DND-41 (cell line): ENCODE results near the gene NTM.
A peak's percentile ranks its signal among the peaks of the same experiment; 100 is the strongest.

Source experiments
- ATAC-seq: fragments of 200-7000 bp; cut with Tn5 transposase; 3 replicates; pipeline ENCODE4 v1.9.1; 2021; ENCODE audit warnings: low read depth; ENCODE audit not compliant: insufficient read depth
- DNase-seq: peaks from one replicate; pipeline ENCODE4 v3.0.0-alpha.2; 2020
- H2AFZ ChIP-seq: 2 replicates; pipeline ENCODE4 v1.6.0; 2012; ENCODE audit warnings: low read depth, low read length
- H3K27ac ChIP-seq: 2 replicates; pipeline ENCODE4 v1.5.1; 2012; ENCODE audit warnings: low read length, inconsistent platforms
- H3K27me3 ChIP-seq: fragments of 200-600 bp; sonication (generic); 2 replicates; pipeline ENCODE4 v1.6.0; 2012; ENCODE audit warnings: low read length, mild to moderate bottlenecking, inconsistent platforms; ENCODE audit not compliant: insufficient read depth, poor library complexity
- H3K36me3 ChIP-seq: 2 replicates; pipeline ENCODE4 v1.5.1; 2012; ENCODE audit warnings: low read length, inconsistent platforms; ENCODE audit not compliant: insufficient read depth
- H3K4me1 ChIP-seq: 2 replicates; pipeline ENCODE4 v1.5.1; 2012; ENCODE audit warnings: mild to moderate bottlenecking, low read length; ENCODE audit not compliant: insufficient read depth
- H3K4me2 ChIP-seq: 2 replicates; pipeline ENCODE4 v1.6.0; 2012; ENCODE audit warnings: mild to moderate bottlenecking, moderate library complexity, low read length, inconsistent platforms; ENCODE audit not compliant: insufficient read depth
- H3K4me3 ChIP-seq, 2 experiments: fragments of 200-600 bp in 1 of 2; shearing (Covaris generic) in 1 of 2; 2 replicates each; pipeline ENCODE4 v1.5.1; 2012 to 2016; ENCODE audit warnings: inconsistent platforms in 2 of 2, low read length in 2 of 2, mild to moderate bottlenecking in 2 of 2, low read depth in 1 of 2, moderate library complexity in 1 of 2
- H3K79me2 ChIP-seq: 2 replicates; pipeline ENCODE4 v1.6.0; 2012; ENCODE audit warnings: low read length, inconsistent platforms; ENCODE audit not compliant: insufficient read depth
- H3K9ac ChIP-seq: 2 replicates; pipeline ENCODE4 v1.6.0; 2012; ENCODE audit warnings: low read depth, mild to moderate bottlenecking, inconsistent platforms, low read length, moderate library complexity
- H3K9me3 ChIP-seq: 2 replicates; pipeline ENCODE4 v1.5.1; 2012; ENCODE audit warnings: low read length, moderate library complexity, mild to moderate bottlenecking, inconsistent platforms; ENCODE audit not compliant: insufficient read depth, severe bottlenecking
- H4K20me1 ChIP-seq: 2 replicates; pipeline ENCODE4 v1.6.0; 2012; ENCODE audit warnings: low read length; ENCODE audit not compliant: insufficient read depth
- EZH2 ChIP-seq: IDR thresholded peaks from 3 replicates; pipeline ENCODE4 v1.6.1; 2012; ENCODE audit warnings: borderline replicate concordance, low read depth, mild to moderate bottlenecking, moderate library complexity, low read length, inconsistent platforms; ENCODE audit not compliant: severe bottlenecking
- TF ChIP-seq, protein P1 (sequence below): IDR thresholded peaks from 2 replicates; pipeline ENCODE4 v1.5.1; 2012; ENCODE audit warnings: borderline replicate concordance, low read length, moderate library complexity, mild to moderate bottlenecking; ENCODE audit not compliant: poor library complexity, severe bottlenecking; ENCODE audit errors: extremely low read depth

Gene NTM

DNA sequence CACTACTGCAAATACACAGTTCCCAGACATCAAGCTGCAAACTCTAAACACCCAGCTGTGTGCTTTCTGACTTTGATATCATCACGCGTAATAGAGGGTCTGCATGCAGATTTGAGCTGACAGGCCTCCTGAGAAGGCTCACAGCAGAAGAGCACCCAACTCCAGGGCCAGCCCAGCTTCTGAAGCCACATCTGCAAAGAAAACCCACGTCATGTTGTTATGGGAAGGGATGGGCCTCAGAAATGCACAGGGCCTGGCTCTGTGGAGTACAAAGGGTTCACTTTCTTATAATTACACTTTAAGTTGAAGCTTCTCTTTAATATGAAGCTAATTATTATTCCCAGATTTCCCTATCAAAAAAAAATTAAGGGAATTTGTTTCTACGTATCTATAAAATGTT is 927.9 kb downstream of the NTM start:
- no peaks in the 10 kb centered on the region for H4K20me1 ChIP-seq
- no peaks in the 10 kb centered on the region for H3K36me3 ChIP-seq
- H3K9me3 ChIP-seq: no peaks in the 10 kb centered on the region
- ATAC-seq: no peak
- no peak overlapping the region for H3K4me2 ChIP-seq
- H3K4me1 ChIP-seq: no peaks in the 10 kb centered on the region
- DNase-seq: no peak
- no peak overlapping the region for H3K4me3 ChIP-seq
- no peak overlapping the region for H2AFZ ChIP-seq
- H3K9ac ChIP-seq: no peak overlapping the region
- TF ChIP-seq, protein P1, sequence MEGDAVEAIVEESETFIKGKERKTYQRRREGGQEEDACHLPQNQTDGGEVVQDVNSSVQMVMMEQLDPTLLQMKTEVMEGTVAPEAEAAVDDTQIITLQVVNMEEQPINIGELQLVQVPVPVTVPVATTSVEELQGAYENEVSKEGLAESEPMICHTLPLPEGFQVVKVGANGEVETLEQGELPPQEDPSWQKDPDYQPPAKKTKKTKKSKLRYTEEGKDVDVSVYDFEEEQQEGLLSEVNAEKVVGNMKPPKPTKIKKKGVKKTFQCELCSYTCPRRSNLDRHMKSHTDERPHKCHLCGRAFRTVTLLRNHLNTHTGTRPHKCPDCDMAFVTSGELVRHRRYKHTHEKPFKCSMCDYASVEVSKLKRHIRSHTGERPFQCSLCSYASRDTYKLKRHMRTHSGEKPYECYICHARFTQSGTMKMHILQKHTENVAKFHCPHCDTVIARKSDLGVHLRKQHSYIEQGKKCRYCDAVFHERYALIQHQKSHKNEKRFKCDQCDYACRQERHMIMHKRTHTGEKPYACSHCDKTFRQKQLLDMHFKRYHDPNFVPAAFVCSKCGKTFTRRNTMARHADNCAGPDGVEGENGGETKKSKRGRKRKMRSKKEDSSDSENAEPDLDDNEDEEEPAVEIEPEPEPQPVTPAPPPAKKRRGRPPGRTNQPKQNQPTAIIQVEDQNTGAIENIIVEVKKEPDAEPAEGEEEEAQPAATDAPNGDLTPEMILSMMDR: no peak
- TF ChIP-seq EZH2: no peak
- no peak overlapping the region for H3K27ac ChIP-seq
- H3K79me2 ChIP-seq: no peaks in the 10 kb centered on the region
- no peaks in the 10 kb centered on the region for H3K27me3 ChIP-seq

DNA sequence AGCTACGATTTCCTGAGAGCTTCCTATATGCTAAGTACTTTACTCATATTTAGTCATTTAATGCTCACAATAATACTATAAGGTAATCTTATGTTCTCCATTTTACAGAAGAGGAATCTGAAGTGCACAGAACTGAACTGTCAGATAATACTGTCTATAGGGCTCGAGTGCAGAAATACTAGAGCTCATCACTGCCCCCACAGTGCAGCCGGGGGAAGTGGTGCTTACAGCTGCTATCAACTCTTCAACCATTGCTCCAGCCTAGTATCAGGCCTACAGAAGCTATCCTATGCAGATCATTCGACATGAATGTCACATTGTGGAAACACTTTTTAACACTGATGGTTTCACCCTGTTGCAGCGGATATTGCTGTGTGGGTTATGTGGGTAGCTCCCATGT is 929.9 kb downstream of the NTM start:
- peak; percentile 70 for ATAC-seq
- peak; percentile 15 for DNase-seq
- Histone ChIP-seq H3K4me3 (no peak overlapping the region), H3K4me1 (no peaks in the 10 kb centered on the region), H3K9ac (no peak overlapping the region), H3K27me3 (no peaks in the 10 kb centered on the region), H3K79me2 (no peaks in the 10 kb centered on the region), H2AFZ (no peak overlapping the region), H4K20me1 (no peaks in the 10 kb centered on the region), H3K4me2 (no peak overlapping the region), H3K27ac (no peak overlapping the region), H3K36me3 (no peaks in the 10 kb centered on the region), H3K9me3 (no peaks in the 10 kb centered on the region)
- TF ChIP-seq, protein P1: peak; percentile 51
- no peak for TF ChIP-seq EZH2

DNA sequence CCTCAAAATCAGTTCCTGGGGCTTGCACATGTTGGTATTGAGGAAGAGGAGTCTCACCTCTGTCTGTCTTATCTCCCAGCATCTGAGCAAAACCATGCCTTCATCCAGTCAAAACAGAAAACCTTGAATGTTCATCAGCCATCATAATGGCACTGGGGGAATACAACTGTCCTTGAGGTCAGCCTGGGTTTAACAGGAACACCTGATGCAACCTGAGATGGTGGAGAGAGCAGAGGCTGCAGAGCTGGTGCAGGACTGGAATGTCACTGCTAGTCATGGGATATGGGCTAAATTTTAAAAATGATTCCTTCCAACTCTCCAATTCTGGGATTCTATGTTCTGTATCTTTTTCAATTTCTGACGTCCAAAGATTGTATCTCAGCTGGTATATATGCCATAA is 931.0 kb downstream of the NTM start:
- Histone ChIP-seq H3K4me2 (no peak overlapping the region), H3K9ac (no peak overlapping the region), H3K79me2 (no peaks in the 10 kb centered on the region), H3K4me3 (no peak overlapping the region), H3K4me1 (no peaks in the 10 kb centered on the region), H3K27ac (no peak overlapping the region), H3K27me3 (no peaks in the 10 kb centered on the region), H3K9me3 (no peaks in the 10 kb centered on the region), H4K20me1 (no peaks in the 10 kb centered on the region), H3K36me3 (no peaks in the 10 kb centered on the region), H2AFZ (no peak overlapping the region)
- DNase-seq (no peak), ATAC-seq (no peak)
- TF ChIP-seq, protein P1: no peak
- no peak for TF ChIP-seq EZH2

DNA sequence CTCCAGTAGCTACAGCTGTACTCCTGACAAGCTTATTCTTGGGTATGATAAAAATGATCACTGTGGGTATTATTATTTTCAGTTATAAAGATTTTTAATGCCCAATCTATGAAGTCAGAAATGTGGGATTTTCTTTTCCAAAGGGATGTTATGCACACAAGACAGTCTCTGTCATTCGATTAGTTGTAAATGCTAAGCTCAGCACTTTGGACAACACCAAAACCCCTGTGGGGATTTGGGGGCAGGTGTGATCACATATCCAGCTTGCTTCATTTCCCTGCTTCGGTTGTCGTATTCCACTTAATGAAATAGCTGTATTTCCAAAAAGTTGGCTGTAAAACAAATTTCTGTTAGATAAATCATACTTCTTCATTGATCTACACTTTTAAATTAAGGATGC is 931.5 kb downstream of the NTM start:
- ATAC-seq: no peak
- Histone ChIP-seq H3K4me3 (no peak overlapping the region), H4K20me1 (no peaks in the 10 kb centered on the region), H3K79me2 (no peaks in the 10 kb centered on the region), H3K4me1 (no peaks in the 10 kb centered on the region), H3K9ac (no peak overlapping the region), H3K4me2 (no peak overlapping the region), H3K36me3 (no peaks in the 10 kb centered on the region), H3K27ac (no peak overlapping the region), H2AFZ (no peak overlapping the region), H3K27me3 (no peaks in the 10 kb centered on the region), H3K9me3 (no peaks in the 10 kb centered on the region)
- DNase-seq: no peak
- TF ChIP-seq EZH2: no peak
- TF ChIP-seq, protein P1: no peak
